ENCODE measurements around the gene GNAS-AS1.

DNA sequence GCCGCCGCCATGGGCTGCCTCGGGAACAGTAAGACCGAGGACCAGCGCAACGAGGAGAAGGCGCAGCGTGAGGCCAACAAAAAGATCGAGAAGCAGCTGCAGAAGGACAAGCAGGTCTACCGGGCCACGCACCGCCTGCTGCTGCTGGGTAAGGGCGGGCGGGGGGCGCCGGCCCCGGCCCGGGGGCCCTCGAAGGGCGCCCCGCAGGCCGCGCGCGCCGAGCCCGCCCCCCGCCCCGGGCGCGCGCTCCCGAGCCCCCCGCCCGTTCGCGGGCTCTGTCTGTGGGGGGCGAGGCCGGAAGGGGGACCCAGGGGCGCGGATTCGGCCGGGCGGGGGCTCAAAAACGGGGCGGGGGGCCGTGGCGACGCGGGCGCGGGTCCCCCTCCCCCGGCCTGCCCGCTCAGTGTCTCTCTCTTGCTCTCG is 41.0 kb upstream of the GNAS-AS1 start:
- TF ChIP-seq, protein P1, sequence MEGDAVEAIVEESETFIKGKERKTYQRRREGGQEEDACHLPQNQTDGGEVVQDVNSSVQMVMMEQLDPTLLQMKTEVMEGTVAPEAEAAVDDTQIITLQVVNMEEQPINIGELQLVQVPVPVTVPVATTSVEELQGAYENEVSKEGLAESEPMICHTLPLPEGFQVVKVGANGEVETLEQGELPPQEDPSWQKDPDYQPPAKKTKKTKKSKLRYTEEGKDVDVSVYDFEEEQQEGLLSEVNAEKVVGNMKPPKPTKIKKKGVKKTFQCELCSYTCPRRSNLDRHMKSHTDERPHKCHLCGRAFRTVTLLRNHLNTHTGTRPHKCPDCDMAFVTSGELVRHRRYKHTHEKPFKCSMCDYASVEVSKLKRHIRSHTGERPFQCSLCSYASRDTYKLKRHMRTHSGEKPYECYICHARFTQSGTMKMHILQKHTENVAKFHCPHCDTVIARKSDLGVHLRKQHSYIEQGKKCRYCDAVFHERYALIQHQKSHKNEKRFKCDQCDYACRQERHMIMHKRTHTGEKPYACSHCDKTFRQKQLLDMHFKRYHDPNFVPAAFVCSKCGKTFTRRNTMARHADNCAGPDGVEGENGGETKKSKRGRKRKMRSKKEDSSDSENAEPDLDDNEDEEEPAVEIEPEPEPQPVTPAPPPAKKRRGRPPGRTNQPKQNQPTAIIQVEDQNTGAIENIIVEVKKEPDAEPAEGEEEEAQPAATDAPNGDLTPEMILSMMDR (IDR thresholded peaks at IDR 0.05), result no peak
- no peak for TF ChIP-seq POLR2A (IDR thresholded peaks at IDR 0.05)
